Measurements from ENCODE around the gene CD209.
A peak's percentile ranks its signal among the peaks of the same experiment; 100 is the strongest.
"Not testable (repeated sequence)": the region's sequence is repeated elsewhere in the genome, so short reads cannot be mapped to it uniquely, and the experiment has no call there.

CD209 gene, protein sequence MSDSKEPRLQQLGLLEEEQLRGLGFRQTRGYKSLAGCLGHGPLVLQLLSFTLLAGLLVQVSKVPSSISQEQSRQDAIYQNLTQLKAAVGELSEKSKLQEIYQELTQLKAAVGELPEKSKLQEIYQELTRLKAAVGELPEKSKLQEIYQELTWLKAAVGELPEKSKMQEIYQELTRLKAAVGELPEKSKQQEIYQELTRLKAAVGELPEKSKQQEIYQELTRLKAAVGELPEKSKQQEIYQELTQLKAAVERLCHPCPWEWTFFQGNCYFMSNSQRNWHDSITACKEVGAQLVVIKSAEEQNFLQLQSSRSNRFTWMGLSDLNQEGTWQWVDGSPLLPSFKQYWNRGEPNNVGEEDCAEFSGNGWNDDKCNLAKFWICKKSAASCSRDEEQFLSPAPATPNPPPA

DNA sequence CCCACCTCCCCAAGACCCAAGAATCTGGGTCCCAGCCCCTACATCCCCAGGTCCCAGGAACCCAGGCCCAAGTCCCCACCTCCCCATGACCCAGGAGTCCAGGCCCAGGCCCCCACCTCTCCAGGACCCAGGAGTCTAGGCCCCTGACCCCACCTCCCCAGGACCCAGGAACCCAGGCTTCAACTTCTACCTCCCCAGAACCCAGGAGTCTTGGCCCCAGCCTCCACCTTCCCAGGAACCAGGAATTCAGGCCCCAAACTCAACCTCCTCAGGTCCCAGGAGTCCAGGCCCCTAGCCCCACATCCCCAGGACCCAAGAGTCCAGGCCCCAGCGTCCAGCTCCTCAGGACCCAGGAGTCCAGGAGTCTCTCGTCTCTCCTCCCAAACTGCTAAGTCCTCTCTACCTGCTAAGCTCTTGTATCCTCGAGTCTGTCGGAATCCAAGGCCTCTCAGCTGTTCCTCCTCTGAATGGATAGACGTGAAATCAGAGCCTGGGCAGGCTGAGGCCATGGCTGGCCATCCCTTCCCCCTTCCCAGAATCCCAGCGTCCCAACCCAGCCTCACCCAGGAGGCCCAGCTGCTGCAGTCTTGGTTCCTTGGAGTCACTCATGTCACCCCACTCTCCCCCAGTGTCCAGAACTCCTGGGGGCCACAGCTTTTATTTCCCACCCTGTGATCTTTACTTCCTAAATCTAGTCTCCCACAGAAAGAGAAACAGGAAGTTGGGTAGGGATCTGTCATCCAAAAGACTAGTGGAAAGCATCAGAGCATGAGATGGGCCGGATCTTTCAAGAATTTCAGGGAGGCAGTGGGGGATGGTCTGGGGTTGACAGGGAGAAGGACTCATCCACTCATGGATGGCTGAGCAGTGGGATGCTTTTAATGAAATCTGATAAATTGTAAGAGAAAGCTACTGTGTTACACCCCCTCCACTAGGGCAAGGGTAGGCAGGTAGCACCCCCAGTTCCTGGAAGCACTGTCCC is at the start of gene CD209:
Gene CD209 (minus strand): TSS at position 632 of the 982 bp plus-strand sequence. CDS start 23 bp downstream, at position 609.
- DNase-seq = no peak

DNA sequence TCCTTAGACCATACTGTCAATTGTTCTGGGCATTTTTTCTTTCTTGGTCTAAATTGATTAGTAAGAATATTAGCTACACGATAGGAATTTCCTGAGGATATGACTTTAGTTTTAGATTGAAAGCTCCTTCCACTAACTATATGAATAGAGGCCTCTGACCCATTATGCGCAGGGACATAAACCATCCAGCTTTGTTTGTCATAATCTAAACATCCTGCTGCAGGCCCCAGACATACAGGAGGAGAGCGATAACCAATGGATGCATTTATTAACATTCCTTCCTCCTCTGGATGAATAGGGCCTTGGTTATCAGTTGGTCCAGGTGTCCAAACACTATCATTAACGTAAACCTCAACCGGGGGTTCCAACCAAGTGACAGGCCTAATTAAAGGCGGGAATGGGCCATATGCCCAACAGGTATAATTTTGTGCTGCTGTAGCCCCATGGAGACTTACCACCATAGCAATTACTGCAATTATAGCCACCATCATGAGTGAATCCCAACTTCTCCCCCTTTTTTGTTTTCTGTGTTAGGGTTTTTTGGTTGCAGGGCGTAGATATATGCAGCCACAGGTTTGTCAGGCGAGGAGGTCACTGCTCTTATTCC is 48.3 kb upstream of the CD209 start:
- no peak for DNase-seq

DNA sequence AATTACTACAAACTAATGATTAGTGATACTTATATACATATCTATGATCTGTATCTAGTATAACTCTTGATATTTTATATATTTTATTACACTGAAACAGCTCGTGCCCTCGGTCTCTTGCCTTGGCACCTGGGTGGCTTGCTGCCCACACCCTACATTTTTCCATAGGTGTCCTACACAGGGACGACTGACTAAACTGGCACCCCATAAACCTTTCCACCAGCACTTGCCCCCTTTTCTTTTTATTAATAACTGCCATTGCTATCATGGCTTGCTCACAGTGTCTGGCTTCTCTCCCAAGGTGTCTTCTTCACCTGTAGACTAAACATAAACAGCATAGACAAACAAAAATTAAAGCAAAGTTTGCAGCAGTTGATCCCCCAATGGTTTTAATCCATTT is 46.2 kb upstream of the CD209 start:
- no peak for DNase-seq

- DNase-seq = not testable (repeated sequence)
These were observed 45.4 kb upstream of the CD209 start for GRCh38 chr19:7792701-7793100.

- DNase-seq = no peak
These were observed 44.9 kb upstream of the CD209 start for GRCh38 chr19:7792281-7792680.

DNA sequence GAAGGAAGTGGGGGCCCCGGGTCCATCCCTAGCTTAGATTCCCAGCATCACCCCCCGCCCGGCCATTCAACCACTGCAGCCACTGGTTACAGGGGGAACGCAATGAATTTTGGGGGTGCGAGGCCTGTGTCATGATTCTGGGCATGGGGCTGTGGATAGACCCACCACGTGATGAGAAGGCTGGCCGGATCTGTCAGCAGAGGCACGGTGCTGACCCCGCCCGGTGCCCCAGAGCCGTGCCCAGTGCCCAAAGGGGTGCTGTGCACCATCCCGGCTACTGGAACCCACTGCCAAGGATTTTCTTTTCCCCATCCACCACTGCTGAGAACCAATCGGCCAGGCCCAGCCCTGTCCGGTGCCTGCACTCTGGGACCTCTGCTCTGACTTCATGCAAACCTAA is 43.1 kb upstream of the CD209 start:
- no peak for DNase-seq

DNA sequence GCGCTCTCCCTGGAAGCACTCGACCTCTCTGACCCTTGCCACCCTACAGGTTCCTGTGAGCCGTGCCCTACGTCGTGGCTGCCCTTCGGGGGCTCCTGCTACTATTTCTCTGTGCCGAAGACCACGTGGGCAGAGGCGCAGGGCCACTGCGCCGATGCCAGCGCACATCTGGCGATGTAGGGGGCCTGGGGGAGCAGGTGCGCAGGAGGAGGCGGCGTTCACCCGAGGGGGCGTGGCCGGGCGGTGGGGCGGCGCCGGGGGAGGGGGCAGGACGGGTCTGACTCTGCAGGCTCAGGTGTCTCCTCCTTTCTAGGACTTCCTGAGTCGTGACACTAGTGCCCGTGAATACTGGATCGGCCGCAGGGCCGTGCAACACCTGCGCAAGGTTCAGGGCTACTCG is 42.1 kb upstream of the CD209 start:
- peak; percentile 25 to 60 (median 48) for DNase-seq

DNA sequence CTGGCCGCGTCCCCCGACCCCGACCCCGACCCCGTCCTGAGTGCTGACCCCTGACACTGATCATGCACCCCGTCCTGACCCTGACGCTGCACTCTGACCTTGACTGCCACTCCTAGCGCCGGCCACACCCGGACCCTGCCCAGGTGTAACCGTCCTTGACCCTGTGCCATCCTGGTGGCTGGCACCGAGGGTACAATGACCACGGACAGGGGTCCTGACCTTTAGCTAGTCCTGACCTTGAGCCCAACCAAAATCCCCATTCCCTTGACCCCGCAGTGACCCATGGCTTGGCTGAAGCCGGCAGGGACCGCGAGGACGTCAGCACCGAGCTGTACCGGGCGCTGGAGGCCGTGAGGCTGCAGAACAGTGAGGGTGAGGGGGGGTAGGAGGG is 41.6 kb upstream of the CD209 start:
- no peak for DNase-seq

DNA sequence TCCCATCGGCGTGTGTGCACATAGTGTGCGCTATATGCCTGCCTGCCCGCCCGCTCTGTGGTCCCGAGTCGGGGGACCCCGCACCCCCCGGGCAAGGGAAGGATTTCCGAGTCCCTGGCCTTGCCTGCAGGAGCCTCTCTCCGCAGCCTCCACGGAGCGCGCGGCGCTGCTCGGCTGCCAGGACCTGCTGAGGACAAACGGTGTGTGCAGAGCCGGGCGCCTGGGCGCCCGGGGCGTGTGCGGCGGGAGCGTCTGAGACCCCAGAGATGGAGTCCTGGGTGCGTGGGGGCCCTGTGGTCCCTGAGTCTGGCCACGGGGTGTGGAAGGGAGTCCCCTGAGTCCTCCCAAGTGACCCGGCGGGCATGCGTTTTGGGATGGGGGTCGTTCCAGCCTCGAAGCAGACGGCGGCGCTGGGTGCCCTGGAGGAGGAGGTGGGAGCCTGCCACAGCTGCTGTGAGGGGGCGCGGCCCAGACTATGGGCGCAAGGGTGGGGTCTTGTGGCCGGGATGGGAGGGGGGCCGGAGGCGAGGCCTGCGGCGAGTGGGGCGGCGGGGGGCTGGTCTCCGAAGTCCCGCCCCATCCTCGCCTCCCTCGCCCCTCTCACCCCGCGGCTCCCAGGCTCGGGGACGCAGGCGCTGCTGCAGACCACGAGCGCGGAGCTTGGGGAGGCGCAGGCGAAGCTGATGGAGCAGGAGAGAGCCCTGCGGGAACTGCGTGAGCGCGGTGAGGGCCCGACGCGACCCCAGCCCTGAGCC is 41.0 kb upstream of the CD209 start:
- peak in 2 of 6 experiments; percentile 26 to 34 for DNase-seq

GRCh38 chr19:7787602-7788177 is 40.4 kb upstream of the CD209 start:
- peak in 1 of 6 experiments; percentile 34 for DNase-seq

DNA sequence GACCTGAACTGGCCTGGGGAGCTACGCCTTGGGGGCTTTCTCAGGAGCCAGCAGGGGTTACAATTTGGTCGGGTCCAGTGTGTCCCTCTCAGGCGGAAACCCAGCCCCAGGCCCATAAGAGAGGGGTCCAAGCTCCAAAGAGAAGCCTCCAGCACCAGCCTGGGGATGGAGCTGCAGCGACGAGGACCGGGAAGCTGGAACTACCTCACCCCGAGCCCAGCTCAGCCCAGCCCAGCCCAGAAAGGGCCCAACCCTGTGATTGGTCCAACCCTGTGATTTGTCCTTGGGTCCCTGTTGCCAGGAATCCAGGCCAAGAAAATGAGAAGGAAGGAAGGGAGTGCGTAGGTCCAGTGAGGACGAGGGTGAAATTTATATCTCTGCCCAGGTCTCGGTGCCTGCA is 39.8 kb upstream of the CD209 start:
- DNase-seq = no peak

- DNase-seq = no peak
These were observed 37.5 kb upstream of the CD209 start for GRCh38 chr19:7784856-7785255.

- DNase-seq = no peak
These were observed 36.7 kb upstream of the CD209 start for GRCh38 chr19:7783991-7784423.

- DNase-seq = no peak
These were observed 33.8 kb upstream of the CD209 start for GRCh38 chr19:7781157-7781556.

GRCh38 chr19:7779631-7780486 is 32.5 kb upstream of the CD209 start:
- no peak for DNase-seq

- no peak for DNase-seq
These were observed 30.7 kb upstream of the CD209 start for GRCh38 chr19:7778081-7778480.

DNA sequence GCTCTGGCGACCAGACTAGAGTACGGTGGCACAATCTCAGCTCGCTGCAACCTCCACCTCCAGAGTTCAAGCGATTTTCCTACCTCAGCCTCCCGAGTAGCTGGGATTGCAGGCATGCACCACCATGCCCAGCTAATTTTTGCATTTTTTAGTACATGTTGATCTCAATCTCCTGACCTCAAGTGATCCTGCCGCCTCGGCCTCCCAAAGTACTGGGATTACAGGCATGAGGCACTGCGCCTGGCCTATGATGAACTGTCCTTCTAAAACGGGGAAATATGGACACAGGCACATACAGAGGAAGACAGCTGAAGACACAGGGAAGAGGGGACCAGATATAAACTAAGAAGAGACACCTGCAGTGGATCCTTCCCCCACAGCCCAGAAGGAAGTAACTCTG is 28.4 kb upstream of the CD209 start:
- no peak for DNase-seq

DNA sequence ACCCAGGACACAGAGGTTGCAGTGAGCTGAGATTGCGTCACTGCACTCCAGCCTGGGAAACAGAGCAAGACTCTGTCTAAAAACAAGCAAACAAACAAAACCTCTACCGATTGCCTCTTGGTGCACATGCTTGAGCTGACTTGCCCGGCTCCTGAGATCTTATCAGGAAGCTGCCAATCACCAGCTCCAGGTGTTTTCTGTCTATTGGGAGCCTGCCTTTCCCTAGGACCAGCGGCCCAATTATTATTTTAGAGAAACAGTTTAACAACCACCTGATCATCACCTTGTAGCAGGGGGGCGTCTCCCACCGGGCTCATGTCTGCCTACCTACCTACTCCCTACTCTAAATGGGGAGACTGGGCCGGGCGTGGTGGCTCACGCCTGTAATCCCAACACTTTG is 26.5 kb upstream of the CD209 start:
- DNase-seq = no peak

- DNase-seq = no peak
These were observed 25.5 kb upstream of the CD209 start for GRCh38 chr19:7772752-7773291.

DNA sequence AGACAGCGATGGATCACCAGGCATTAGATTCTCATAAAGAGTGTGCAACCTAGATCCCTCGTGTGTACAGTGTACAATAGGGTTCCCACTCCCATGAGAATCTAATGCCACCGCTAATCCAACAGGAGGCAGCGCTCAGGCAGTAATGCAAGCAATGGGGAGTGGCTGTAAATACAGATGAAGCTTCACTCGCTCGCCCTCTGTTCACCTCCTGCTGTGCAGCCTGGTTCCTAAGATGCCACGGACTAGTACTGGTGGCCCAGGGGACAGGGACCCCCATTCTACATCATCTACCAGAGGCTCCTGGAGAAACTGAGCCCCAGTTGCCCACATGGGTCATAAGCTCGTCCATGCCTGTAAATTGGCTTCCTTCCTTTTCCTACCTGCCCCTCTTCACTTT is 23.7 kb upstream of the CD209 start:
- no peak for DNase-seq

DNA sequence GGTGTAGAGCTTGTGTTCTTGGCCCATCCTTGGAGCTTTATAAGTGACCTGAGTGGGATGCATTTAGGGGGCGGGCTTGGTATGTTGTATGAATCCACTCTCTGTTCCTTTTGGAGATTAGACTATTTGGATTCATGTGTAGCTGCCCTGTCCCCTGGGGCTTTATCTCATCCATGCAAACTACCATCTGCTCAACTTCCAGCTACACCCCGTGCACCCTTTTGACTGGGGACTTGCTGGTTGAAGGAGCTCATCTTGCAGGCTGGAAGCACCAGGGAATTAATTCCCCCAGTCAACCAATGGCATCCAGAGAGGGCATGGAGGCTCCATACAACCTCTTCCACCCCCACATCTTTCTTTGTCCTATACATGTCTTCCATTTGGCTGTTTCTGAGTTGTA is 21.8 kb upstream of the CD209 start:
- DNase-seq = no peak

Data from stimulated activated naive CD4-positive, alpha-beta T cell (primary cell).